OCI-LY1 (cell line): ENCODE results near the gene PLK1.

Experiments used
- H2AFZ ChIP-seq: fragments of 200-600 bp; sonication (generic), shearing (Covaris generic); 2 replicates; pipeline ENCODE4 v1.6.0; 2014; ENCODE audit warnings: antibody characterized with exemption, mild to moderate bottlenecking, low read length
- H3F3A ChIP-seq: fragments of 200-600 bp; sonication (generic), shearing (Covaris generic); 2 replicates; pipeline ENCODE4 v1.6.0; 2014; ENCODE audit warnings: mild to moderate bottlenecking, antibody characterized with exemption, low read length, moderate library complexity; ENCODE audit not compliant: insufficient read depth
- H3K27ac ChIP-seq: fragments of 200-600 bp; sonication (generic); 2 replicates; pipeline ENCODE4 v1.5.1; 2014; ENCODE audit warnings: low read length, mixed run types, mild to moderate bottlenecking, low read depth; ENCODE audit not compliant: poor library complexity, severe bottlenecking
- H3K27me3 ChIP-seq: fragments of 200-600 bp; sonication (generic); 2 replicates; pipeline ENCODE4 v1.6.0; 2014; ENCODE audit warnings: antibody characterized with exemption, mild to moderate bottlenecking, low read length, moderate library complexity; ENCODE audit not compliant: insufficient read depth
- H3K36me3 ChIP-seq: fragments of 200-600 bp; sonication (generic); 2 replicates; pipeline ENCODE4 v1.6.1; 2014; ENCODE audit warnings: mild to moderate bottlenecking, antibody characterized with exemption, low read length, moderate library complexity, mixed read lengths; ENCODE audit not compliant: insufficient read depth
- H3K4me1 ChIP-seq: fragments of 200-600 bp; sonication (generic); 2 replicates; pipeline ENCODE4 v1.5.1; 2014; ENCODE audit warnings: mild to moderate bottlenecking, low read length, moderate library complexity; ENCODE audit not compliant: insufficient read depth, severe bottlenecking
- H3K4me2 ChIP-seq: fragments of 200-600 bp; sonication (generic), shearing (Covaris generic); 2 replicates; pipeline ENCODE4 v1.6.1; 2014; ENCODE audit warnings: low read length
- H3K4me3 ChIP-seq: fragments of 200-600 bp; sonication (generic); 2 replicates; pipeline ENCODE4 v1.5.1; 2014; ENCODE audit warnings: low read length, low read depth, mild to moderate bottlenecking, mixed read lengths; ENCODE audit not compliant: poor library complexity, severe bottlenecking
- H3K79me2 ChIP-seq: fragments of 200-600 bp; shearing (Covaris generic); 2 replicates; pipeline ENCODE4 v1.6.1; 2016; ENCODE audit warnings: mixed run types, low read length, mixed read lengths; ENCODE audit not compliant: insufficient read depth
- H3K9ac ChIP-seq: fragments of 200-600 bp; sonication (generic), shearing (Covaris generic); 2 replicates; pipeline ENCODE4 v1.6.1; 2014; ENCODE audit warnings: mild to moderate bottlenecking, low read length, mixed read lengths
- H3K9me2 ChIP-seq: fragments of 200-600 bp; sonication (generic), shearing (Covaris generic); 2 replicates; pipeline ENCODE4 v1.6.1; 2014; ENCODE audit warnings: low read depth, mild to moderate bottlenecking, low read length, mixed read lengths
- H3K9me3 ChIP-seq: fragments of 200-600 bp; shearing (Covaris generic); 2 replicates; pipeline ENCODE4 v1.6.1; 2014; ENCODE audit warnings: low read length, mixed read lengths
- H4K20me1 ChIP-seq: fragments of 200-600 bp; sonication (generic), shearing (Covaris generic); 2 replicates; pipeline ENCODE4 v1.6.0; 2016; ENCODE audit warnings: mild to moderate bottlenecking, low read length; ENCODE audit not compliant: insufficient read depth
- EZH2 ChIP-seq: fragments of 200-600 bp; sonication (generic), shearing (Covaris generic); IDR thresholded peaks from 2 replicates; pipeline ENCODE4 v1.8.0; 2017; ENCODE audit warnings: borderline replicate concordance, mixed run types, mild to moderate bottlenecking, antibody characterized with exemption, low read length, moderate library complexity, mixed read lengths
- TF ChIP-seq, protein P1 (sequence below): fragments of 200-600 bp; sonication (generic), shearing (Covaris generic); IDR thresholded peaks from 2 replicates; pipeline ENCODE4 v1.5.1; 2017; ENCODE audit warnings: mild to moderate bottlenecking, antibody characterized with exemption, low read length, moderate library complexity, mixed read lengths

PLK1 gene

DNA sequence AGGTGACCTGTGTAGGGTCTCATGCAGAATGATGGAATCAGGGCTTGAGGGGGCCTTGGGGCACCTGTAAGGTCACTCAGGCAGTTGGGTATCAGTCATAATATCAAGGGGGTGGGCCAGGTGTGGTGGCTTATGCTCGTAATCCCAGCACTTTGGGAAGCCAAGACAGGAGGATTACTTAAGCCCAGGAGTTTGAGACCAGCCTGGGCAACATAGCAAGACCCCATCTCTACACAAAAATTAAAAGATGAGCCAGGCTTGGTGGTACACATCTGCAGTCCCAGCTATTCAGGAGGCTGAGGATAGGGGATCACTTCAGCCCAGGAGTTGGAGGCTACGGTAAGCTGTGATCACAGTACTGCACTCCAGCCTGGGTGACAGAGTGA, 26.8 kb downstream of the PLK1 start:
- H2AFZ ChIP-seq, result no peak overlapping the region
- H4K20me1 ChIP-seq, result no peaks in the 10 kb centered on the region
- peaks cover 10% of the 10 kb centered on the region for H3K9me3 ChIP-seq
- TF ChIP-seq EZH2, result no peak
- TF ChIP-seq, protein P1, sequence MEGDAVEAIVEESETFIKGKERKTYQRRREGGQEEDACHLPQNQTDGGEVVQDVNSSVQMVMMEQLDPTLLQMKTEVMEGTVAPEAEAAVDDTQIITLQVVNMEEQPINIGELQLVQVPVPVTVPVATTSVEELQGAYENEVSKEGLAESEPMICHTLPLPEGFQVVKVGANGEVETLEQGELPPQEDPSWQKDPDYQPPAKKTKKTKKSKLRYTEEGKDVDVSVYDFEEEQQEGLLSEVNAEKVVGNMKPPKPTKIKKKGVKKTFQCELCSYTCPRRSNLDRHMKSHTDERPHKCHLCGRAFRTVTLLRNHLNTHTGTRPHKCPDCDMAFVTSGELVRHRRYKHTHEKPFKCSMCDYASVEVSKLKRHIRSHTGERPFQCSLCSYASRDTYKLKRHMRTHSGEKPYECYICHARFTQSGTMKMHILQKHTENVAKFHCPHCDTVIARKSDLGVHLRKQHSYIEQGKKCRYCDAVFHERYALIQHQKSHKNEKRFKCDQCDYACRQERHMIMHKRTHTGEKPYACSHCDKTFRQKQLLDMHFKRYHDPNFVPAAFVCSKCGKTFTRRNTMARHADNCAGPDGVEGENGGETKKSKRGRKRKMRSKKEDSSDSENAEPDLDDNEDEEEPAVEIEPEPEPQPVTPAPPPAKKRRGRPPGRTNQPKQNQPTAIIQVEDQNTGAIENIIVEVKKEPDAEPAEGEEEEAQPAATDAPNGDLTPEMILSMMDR, result no peak
- peaks cover 4% of the 10 kb centered on the region; the same call in 1 of the 2 replicates for H3K36me3 ChIP-seq
- H3K4me1 ChIP-seq, result no peaks in the 10 kb centered on the region
- no peaks in the 10 kb centered on the region for H3F3A ChIP-seq
- H3K9ac ChIP-seq, result no peak overlapping the region
- H3K9me2 ChIP-seq, result no peaks in the 10 kb centered on the region
- H3K27me3 ChIP-seq, result peaks cover 17% of the 10 kb centered on the region; the same call in 1 of the 2 replicates
- no peak overlapping the region for H3K27ac ChIP-seq
- H3K4me2 ChIP-seq, result no peak overlapping the region
- H3K79me2 ChIP-seq, result no peaks in the 10 kb centered on the region
- H3K4me3 ChIP-seq, result no peak overlapping the region

DNA sequence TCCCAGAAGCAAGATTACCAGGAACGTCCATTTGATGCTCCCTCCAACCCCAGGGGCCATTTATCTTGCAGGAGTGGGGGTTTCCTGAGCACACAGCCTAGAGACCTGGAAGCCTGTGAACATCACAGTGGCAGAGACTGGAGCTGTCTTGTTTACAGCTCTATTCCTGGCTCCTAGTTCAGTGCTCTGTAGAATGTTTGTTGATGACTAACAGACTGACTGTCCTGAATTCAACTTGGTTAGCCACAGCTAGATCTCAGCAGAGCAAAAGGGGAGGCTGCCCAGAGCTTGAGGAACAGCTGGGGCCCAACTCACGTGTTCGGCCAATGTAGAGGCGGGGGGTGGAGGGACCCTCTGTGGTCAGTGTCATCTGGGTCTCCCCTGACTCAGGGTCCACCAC, 27.8 kb downstream of the PLK1 start:
- no peaks in the 10 kb centered on the region for H3F3A ChIP-seq
- no peak overlapping the region for H3K27ac ChIP-seq
- peaks cover 23% of the 10 kb centered on the region; the same call in 1 of the 2 replicates for H3K27me3 ChIP-seq
- no peaks in the 10 kb centered on the region for H4K20me1 ChIP-seq
- H3K4me2 ChIP-seq, result no peak overlapping the region
- H3K4me3 ChIP-seq, result no peak overlapping the region
- no peaks in the 10 kb centered on the region for H3K79me2 ChIP-seq
- H3K9me3 ChIP-seq, result peaks cover 11% of the 10 kb centered on the region
- H2AFZ ChIP-seq, result no peak overlapping the region
- peaks cover 4% of the 10 kb centered on the region; the same call in 1 of the 2 replicates for H3K36me3 ChIP-seq
- TF ChIP-seq EZH2, result no peak
- TF ChIP-seq, protein P1, result no peak
- no peaks in the 10 kb centered on the region for H3K4me1 ChIP-seq
- H3K9ac ChIP-seq, result no peak overlapping the region
- no peaks in the 10 kb centered on the region for H3K9me2 ChIP-seq

DNA sequence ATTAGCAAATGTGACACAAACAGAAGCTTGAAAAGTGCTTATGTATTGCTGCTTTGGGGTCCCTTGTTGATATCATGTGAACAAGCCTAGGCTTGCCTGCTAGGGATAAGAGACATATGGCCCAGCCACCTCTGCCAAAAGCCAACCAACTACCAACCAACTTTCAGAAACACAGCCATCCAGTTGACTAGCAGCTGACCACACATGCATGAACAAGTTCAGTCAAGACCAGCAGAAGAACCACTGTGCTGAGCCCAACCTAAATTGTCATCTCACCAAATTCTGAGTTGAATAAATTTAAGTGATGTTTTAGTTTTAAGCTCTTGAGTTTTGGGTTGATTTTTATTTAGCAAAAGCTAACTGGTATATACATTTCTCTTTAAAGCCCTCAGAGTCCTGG, 30.8 kb downstream of the PLK1 start:
- no peaks in the 10 kb centered on the region for H3K9me2 ChIP-seq
- H3K4me1 ChIP-seq, result no peaks in the 10 kb centered on the region
- no peaks in the 10 kb centered on the region for H4K20me1 ChIP-seq
- no peaks in the 10 kb centered on the region for H3F3A ChIP-seq
- H3K79me2 ChIP-seq, result no peaks in the 10 kb centered on the region
- peaks cover 4% of the 10 kb centered on the region; the same call in 1 of the 2 replicates for H3K36me3 ChIP-seq
- peaks cover 11% of the 10 kb centered on the region for H3K9me3 ChIP-seq
- H3K9ac ChIP-seq, result no peak overlapping the region
- H3K4me3 ChIP-seq, result no peak overlapping the region
- peaks cover 17% of the 10 kb centered on the region; the same call in 1 of the 2 replicates for H3K27me3 ChIP-seq
- H2AFZ ChIP-seq, result no peak overlapping the region
- no peak for TF ChIP-seq EZH2
- TF ChIP-seq, protein P1, result no peak
- no peak overlapping the region for H3K4me2 ChIP-seq
- H3K27ac ChIP-seq, result no peak overlapping the region
